Heart right ventricle (tissue), 16 donors: ENCODE results near the gene ADGRA1. TPM values are rescaled to one million over a fixed set of nuclear protein-coding genes. Genes with fewer than 3 reads are reported as not detected.

Experiments used
- ATAC-seq, 8 donors: fragments of 200-7000 bp; cut with Tn5 transposase; one replicate each; pipeline ENCODE4 v1.9.1; 2020; ENCODE audit warnings: mild to moderate bottlenecking in 8 of 8, moderate library complexity in 8 of 8, moderate number of reproducible peaks in 1 of 8
- DNase-seq, 2 donors: peaks; one replicate each; pipeline ENCODE4 v3.0.0-alpha.2; 2020
- H3K27ac ChIP-seq, 10 donors: fragments of 200-600 bp; sonication (generic) in 2 of 10; one replicate each; pipeline versions ENCODE4 v1.5.0 to v1.8.0; 2020 to 2022; ENCODE audit warnings: mild to moderate bottlenecking in 3 of 10
- H3K27me3 ChIP-seq, 7 donors: fragments of 200-600 bp; one replicate each; pipeline ENCODE4 v1.8.0; 2021 to 2022; ENCODE audit warnings: mild to moderate bottlenecking in 2 of 7
- H3K36me3 ChIP-seq, 9 donors: fragments of 200-600 bp; sonication (generic) in 1 of 9; one replicate each; pipeline versions ENCODE4 v1.5.0 to v1.8.0; 2020 to 2022; ENCODE audit warnings: mild to moderate bottlenecking in 2 of 9
- H3K4me1 ChIP-seq, 9 donors: fragments of 200-600 bp; sonication (generic) in 1 of 9; one replicate each; pipeline versions ENCODE4 v1.5.0 to v1.8.0; 2020 to 2022; ENCODE audit warnings: mild to moderate bottlenecking in 4 of 9
- H3K4me3 ChIP-seq, 10 donors: fragments of 200-600 bp; sonication (generic) in 2 of 10; one replicate each; pipeline versions ENCODE4 v1.5.0 to v1.8.0; 2020 to 2022; ENCODE audit warnings: mild to moderate bottlenecking in 7 of 10, moderate library complexity in 2 of 10
- H3K9me3 ChIP-seq, 11 donors: fragments of 200-600 bp in 10 of 11; sonication (generic) in 2 of 11; one replicate each; pipeline versions ENCODE4 v1.5.0 to v1.8.0; 2013 to 2022; ENCODE audit warnings: mild to moderate bottlenecking in 2 of 11, control low read depth in 1 of 11, moderate library complexity in 1 of 11
- CTCF ChIP-seq, 9 donors: fragments of 200-600 bp; sonication (generic) in 2 of 9; IDR thresholded peaks; one replicate each; pipeline versions ENCODE4 v1.5.0 to v1.8.0; 2021 to 2022; ENCODE audit warnings: antibody characterized with exemption in 9 of 9, mild to moderate bottlenecking in 5 of 9, moderate library complexity in 1 of 9
- WGBS, 2 donors: extraction: QIAGEN DNeasy Blood & Tissue Kit; methylation state at CpG; one replicate each; pipeline ENCODE4 v1.1.7; 2013; ENCODE audit warnings: inconsistent platforms in 1 of 2; 5-methylcytosine and 5-hydroxymethylcytosine counted together
- intact Hi-C, 10 donors: fragments of 100-400 bp; cut with DNase I; formaldehyde crosslinking; loops; one replicate each; pipeline versions ENCODE4 v1.11.1 to v1.14.2; 2022
- polyA plus RNA-seq, 2 donors: library from polyadenylated mRNA; stranded (reverse); fragments of 200-250 nt; gene quantifications; one replicate each; pipeline ENCODE4 v1.2.3, GENCODE V29; 2013
- total RNA-seq, 10 donors: library from RNA; stranded (reverse); fragmentation: NEBNext Ultra II Directional in 3 of 10; extraction: Animal tissue kit (Norgen Biotek cat#: 25700) in 3 of 10; gene quantifications; one replicate each; pipeline versions ENCODE4 v1.2.1 to v1.2.4, GENCODE V29; 2021 to 2023
- donor health status: Arrhythmogenic right ventricular cardiomyopathy.
- donor health status: ischemic (EF 13 %, LVEDD 7.1; RV severe dilation, severe dysfunction).
- donor health status: healthy with polysubstance abuse.
- donor health status: DM: no; HTN: yes; CAD: no.
- donor health status: DM: no; HTN: no; CAD: no.
- donor health status: ischemic (EF 25% LVEDD 6.9; RV normal size, moderate dysfunction).
- donor health status: ischemic (EF 25% LVEDD 5.7; RV mildly dilated, moderate dysfunction).
- donor health status: healthy.
- donor health status: DM: yes; HTN: yes; CAD: no.
- donor health status: Ischemic cardiomyopathy.
- donor health status: ischemic (EF 35%, LVEDD 5.7; RV mildly dilated, moderate dysfunction).
- donor health status: nonischemic (EF 11% LVEDD 7.7; RV severe dilation, severe dysfunction).
- donor health status: DM: yes; HTN: yes; CAD: no.
- donor health status: PGD.
- donor health status: ischemic (EF 29% LVEDD 5.4; RV normal size, mild dysfunction).
- donor health status: nonischemic (EF 23%, LVEDD 6.1; RV moderate dilation, normal function).

The ADGRA1 gene
- total and polyA plus RNA-seq, 12 donors, result under 0.01 to 0.21 (median 0.11) TPM; not detected in 6

GRCh38 chr10:133046390-133046765 is 41.3 kb upstream of the ADGRA1 start:
- H3K4me1 ChIP-seq, result no peaks in the 10 kb centered on the region
- H3K36me3 ChIP-seq, result no peaks in the 10 kb centered on the region
- ATAC-seq (no peak), DNase-seq (no peak)
- intact Hi-C loops, result no loop called here
- H3K9me3 ChIP-seq, result no peaks in the 10 kb centered on the region
- H3K27me3 ChIP-seq, result peaks cover 0 to 78% (median 43%) of the 10 kb centered on the region in 7 donors
- WGBS, 2 donors, result 65 to 67% methylated on average over 14 of the region's 14 CpGs
- H3K27ac ChIP-seq, result no peak overlapping the region
- H3K4me3 ChIP-seq, result no peak overlapping the region
- no peak for TF ChIP-seq CTCF (IDR thresholded peaks at IDR 0.05)

- H3K4me3 ChIP-seq, result no peak overlapping the region
- ATAC-seq (no peak), DNase-seq (no peak)
- no peaks in the 10 kb centered on the region for H3K9me3 ChIP-seq
- no peak overlapping the region for H3K27ac ChIP-seq
- H3K36me3 ChIP-seq, result no peaks in the 10 kb centered on the region
- intact Hi-C loops, result no loop called here
- peaks cover 0 to 85% (median 46%) of the 10 kb centered on the region in 7 donors for H3K27me3 ChIP-seq
- no peaks in the 10 kb centered on the region for H3K4me1 ChIP-seq
- TF ChIP-seq CTCF (IDR thresholded peaks at IDR 0.05), result no peak
- 81% methylated on average over 42 of the region's 42 CpGs for WGBS, 2 donors
Measured at GRCh38 chr10:133047526-133048123, 40.1 kb upstream of the ADGRA1 start.

- H3K36me3 ChIP-seq, result no peaks in the 10 kb centered on the region
- DNase-seq (no peak), ATAC-seq (no peak)
- no peak overlapping the region for H3K4me3 ChIP-seq
- no peak for TF ChIP-seq CTCF (IDR thresholded peaks at IDR 0.05)
- WGBS, 2 donors, result 56 to 57% methylated on average over 13 of the region's 13 CpGs
- no peaks in the 10 kb centered on the region for H3K4me1 ChIP-seq
- H3K27ac ChIP-seq, result no peak overlapping the region
- intact Hi-C loops, result no loop called here
- H3K9me3 ChIP-seq, result no peaks in the 10 kb centered on the region
- peaks cover 0 to 84% (median 44%) of the 10 kb centered on the region in 7 donors for H3K27me3 ChIP-seq
Measured at GRCh38 chr10:133048266-133048665, 39.5 kb upstream of the ADGRA1 start.

- no peak for ATAC-seq
- intact Hi-C loops, result no loop called here
- H3K9me3 ChIP-seq, result no peaks in the 10 kb centered on the region
- DNase-seq, result no peak
- WGBS, 2 donors, result 79% methylated on average over 8 to 13 of the region's 13 CpGs
- no peaks in the 10 kb centered on the region for H3K36me3 ChIP-seq
- H3K27ac ChIP-seq, result no peak overlapping the region
- H3K4me3 ChIP-seq, result no peak overlapping the region
- TF ChIP-seq CTCF (IDR thresholded peaks at IDR 0.05), result no peak
- peaks cover 0 to 78% (median 44%) of the 10 kb centered on the region in 7 donors for H3K27me3 ChIP-seq
- no peaks in the 10 kb centered on the region for H3K4me1 ChIP-seq
Measured at GRCh38 chr10:133048926-133049325, 38.8 kb upstream of the ADGRA1 start.
